OCI-LY7 (cell line): ENCODE results near the gene GAS6.

ENCODE experiments used
- EZH2phosphoT487 ChIP-seq: fragments of 200-600 bp; sonication (generic); IDR thresholded peaks from 2 replicates; pipeline ENCODE4 v1.6.1; 2018; ENCODE audit warnings: low read depth, borderline replicate concordance, mild to moderate bottlenecking, mixed run types, antibody characterized with exemption, low read length, moderate library complexity, mixed read lengths
- TF ChIP-seq, protein P1 (sequence below): fragments of 200-600 bp; sonication (generic); conservative IDR thresholded peaks from 2 replicates; pipeline ENCODE4 v1.5.1; 2014; ENCODE audit warnings: mild to moderate bottlenecking, antibody characterized with exemption, low read length, moderate library complexity, mixed read lengths

DNA sequence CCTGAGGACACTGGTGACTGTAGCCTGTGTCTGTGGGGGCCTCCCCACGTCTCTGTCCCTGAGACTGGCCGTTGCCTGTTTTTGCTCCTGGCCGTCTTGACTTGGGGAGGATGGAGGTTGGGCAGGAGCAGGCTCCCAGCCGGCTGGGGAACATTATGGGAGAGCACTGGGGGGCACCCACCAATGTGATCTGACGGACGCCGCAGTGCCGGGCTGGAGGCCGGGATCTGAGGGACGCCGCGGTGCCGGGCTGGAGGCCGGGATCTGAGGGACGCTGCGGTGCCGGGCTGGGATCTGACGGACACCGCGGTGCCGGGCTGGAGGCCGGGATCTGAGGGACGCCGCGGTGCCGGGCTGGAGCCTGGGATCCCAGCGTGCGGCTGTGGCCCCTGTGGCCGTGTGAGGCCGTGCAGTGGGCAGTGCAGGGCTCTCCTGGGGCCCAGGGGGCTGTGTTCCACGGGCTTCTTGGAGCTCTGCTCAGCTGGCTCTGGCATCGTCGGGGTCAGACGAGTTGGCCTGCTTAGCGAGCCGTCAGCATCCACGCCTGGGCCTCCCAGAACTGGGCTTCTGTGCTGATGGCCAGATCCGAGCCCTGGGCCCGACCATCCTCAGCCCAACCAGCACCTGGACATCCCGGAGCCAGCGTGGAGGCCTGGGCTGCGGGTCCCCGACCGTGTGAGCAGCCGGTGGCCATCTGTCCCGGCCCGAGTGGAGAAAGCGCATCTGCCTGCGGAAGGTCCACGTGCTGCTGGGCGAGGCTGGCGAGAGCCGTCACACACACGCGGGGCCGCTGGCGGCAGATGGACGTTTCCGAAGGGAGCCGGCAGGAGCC is 45.8 kb downstream of the GAS6 start:
- TF ChIP-seq, protein P1, sequence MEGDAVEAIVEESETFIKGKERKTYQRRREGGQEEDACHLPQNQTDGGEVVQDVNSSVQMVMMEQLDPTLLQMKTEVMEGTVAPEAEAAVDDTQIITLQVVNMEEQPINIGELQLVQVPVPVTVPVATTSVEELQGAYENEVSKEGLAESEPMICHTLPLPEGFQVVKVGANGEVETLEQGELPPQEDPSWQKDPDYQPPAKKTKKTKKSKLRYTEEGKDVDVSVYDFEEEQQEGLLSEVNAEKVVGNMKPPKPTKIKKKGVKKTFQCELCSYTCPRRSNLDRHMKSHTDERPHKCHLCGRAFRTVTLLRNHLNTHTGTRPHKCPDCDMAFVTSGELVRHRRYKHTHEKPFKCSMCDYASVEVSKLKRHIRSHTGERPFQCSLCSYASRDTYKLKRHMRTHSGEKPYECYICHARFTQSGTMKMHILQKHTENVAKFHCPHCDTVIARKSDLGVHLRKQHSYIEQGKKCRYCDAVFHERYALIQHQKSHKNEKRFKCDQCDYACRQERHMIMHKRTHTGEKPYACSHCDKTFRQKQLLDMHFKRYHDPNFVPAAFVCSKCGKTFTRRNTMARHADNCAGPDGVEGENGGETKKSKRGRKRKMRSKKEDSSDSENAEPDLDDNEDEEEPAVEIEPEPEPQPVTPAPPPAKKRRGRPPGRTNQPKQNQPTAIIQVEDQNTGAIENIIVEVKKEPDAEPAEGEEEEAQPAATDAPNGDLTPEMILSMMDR, result no peak
- no peak for TF ChIP-seq EZH2phosphoT487
